Measurements from ENCODE around the gene IRGQ.
"Not testable (repeated sequence)": the region's sequence is repeated elsewhere in the genome, so short reads cannot be mapped to it uniquely, and the experiment has no call there.

Gene IRGQ

GRCh38 chr19:43638214-43638994 lies 42.5 kb upstream of the IRGQ start:
- H3K4me2 ChIP-seq: peak overlapping the region; percentile 95
- TF ChIP-seq Cebpa-rat (IDR thresholded peaks at IDR 0.05): no peak
- H3K4me3 ChIP-seq: peak overlapping the region; percentile 85
- no peak overlapping the region for H3K27ac ChIP-seq
- peak overlapping the region; percentile 92 for H3K9ac ChIP-seq
- H3K27me3 ChIP-seq: peaks cover 3% of the 10 kb centered on the region; the same call in 1 of the 2 replicates
- no peaks in the 10 kb centered on the region for H3K36me3 ChIP-seq
- H3K9me3 ChIP-seq: no peaks in the 10 kb centered on the region
- no peaks in the 10 kb centered on the region for H4K20me1 ChIP-seq
- H3K4me1 ChIP-seq: peaks cover 60% of the 10 kb centered on the region

- peaks cover 3% of the 10 kb centered on the region; the same call in 1 of the 2 replicates for H3K27me3 ChIP-seq
- H3K4me1 ChIP-seq: peaks cover 60% of the 10 kb centered on the region
- H3K4me3 ChIP-seq: 0 out of 2 replicates have a peak overlapping the region, but pooled peaks have one; percentile 38
- no peaks in the 10 kb centered on the region for H4K20me1 ChIP-seq
- H3K9me3 ChIP-seq: no peaks in the 10 kb centered on the region
- 0 out of 2 replicates have a peak, but pooled peaks cover 5% of the 10 kb centered on the region for H3K36me3 ChIP-seq
- no peak for TF ChIP-seq Cebpa-rat (IDR thresholded peaks at IDR 0.05)
- peak overlapping the region; percentile 68 for H3K27ac ChIP-seq
- H3K9ac ChIP-seq: peak overlapping the region; percentile 34; the same call in 1 of the 2 replicates
- peak overlapping the region; percentile 74 for H3K4me2 ChIP-seq
These were observed 40.3 kb upstream of the IRGQ start for GRCh38 chr19:43636121-43636683.

DNA sequence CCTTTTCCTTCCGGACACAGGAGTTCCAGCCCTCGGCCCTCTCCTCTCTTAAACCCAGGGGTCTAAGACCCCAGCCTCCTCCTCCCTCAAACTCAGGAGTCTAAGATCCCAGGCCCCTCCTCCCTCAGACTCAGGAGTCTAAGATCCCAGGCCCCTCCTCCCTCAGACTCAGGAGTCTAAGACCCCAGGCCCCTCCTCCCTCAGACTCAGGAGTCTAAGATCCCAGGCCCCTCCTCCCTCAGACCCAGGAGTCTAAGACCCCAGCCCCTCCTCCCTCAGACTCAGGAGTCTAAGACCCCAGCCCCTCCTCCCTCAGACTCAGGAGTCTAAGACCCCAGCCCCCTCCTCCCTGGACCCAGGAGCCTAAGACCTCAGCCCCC lies 39.6 kb upstream of the IRGQ start:
- peaks cover 58% of the 10 kb centered on the region for H3K4me1 ChIP-seq
- H3K4me2 ChIP-seq: peak overlapping the region; percentile 74
- H3K4me3 ChIP-seq: peak overlapping the region; percentile 38; the same call in 1 of the 2 replicates
- H3K27me3 ChIP-seq, H4K20me1 ChIP-seq, H3K9me3 ChIP-seq, H3K36me3 ChIP-seq: not testable (repeated sequence)
- peak overlapping the region; percentile 70 for H3K9ac ChIP-seq
- H3K27ac ChIP-seq: peak overlapping the region; percentile 79

- Histone ChIP-seq H3K27ac (peak overlapping the region; percentile 79), H3K4me3 (peak overlapping the region; percentile 38; the same call in 1 of the 2 replicates), H3K4me1 (peaks cover 53% of the 10 kb centered on the region), H3K27me3 (no peaks in the 10 kb centered on the region), H3K36me3 (0 out of 2 replicates have a peak, but pooled peaks cover 10% of the 10 kb centered on the region), H3K9ac (peak overlapping the region; percentile 70), H4K20me1 (no peaks in the 10 kb centered on the region), H3K4me2 (peak overlapping the region; percentile 74), H3K9me3 (no peaks in the 10 kb centered on the region)
- no peak for TF ChIP-seq Cebpa-rat (IDR thresholded peaks at IDR 0.05)
These were observed 39.1 kb upstream of the IRGQ start for GRCh38 chr19:43634872-43635560.

- no peak for TF ChIP-seq Cebpa-rat (IDR thresholded peaks at IDR 0.05)
- Histone ChIP-seq H3K27me3 (no peaks in the 10 kb centered on the region), H3K27ac (peak overlapping the region; percentile 79; the same call in 1 of the 2 replicates), H3K4me1 (peaks cover 52% of the 10 kb centered on the region), H3K4me2 (peak overlapping the region; percentile 74), H3K36me3 (0 out of 2 replicates have a peak, but pooled peaks cover 10% of the 10 kb centered on the region), H3K9ac (peak overlapping the region; percentile 70), H3K9me3 (no peaks in the 10 kb centered on the region), H3K4me3 (peak overlapping the region; percentile 38; the same call in 1 of the 2 replicates), H4K20me1 (no peaks in the 10 kb centered on the region)
These were observed 38.6 kb upstream of the IRGQ start for GRCh38 chr19:43634506-43634871.

DNA sequence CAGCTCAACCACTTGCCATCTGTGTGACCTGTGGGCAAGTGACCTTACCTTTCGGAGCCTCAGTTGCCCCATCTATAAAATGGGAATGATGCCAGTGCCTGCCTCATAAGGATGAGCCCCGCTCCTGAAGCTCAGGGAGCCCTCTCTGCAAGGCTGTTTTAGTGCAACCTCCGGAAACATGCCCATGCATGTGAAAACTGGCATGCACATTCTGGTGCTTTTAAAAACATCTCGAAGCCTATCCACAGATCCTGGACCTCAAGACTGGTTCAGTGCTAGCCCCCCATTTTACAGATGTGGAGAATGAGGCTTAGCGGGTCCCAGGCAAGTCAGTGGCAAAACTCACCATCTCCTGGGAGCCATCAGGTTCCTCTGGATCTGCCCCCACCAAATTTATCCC lies 38.1 kb upstream of the IRGQ start:
- no peaks in the 10 kb centered on the region for H3K9me3 ChIP-seq
- H3K4me1 ChIP-seq: peaks cover 50% of the 10 kb centered on the region
- no peak overlapping the region for H3K9ac ChIP-seq
- H3K36me3 ChIP-seq: 0 out of 2 replicates have a peak, but pooled peaks cover 10% of the 10 kb centered on the region
- no peaks in the 10 kb centered on the region for H3K27me3 ChIP-seq
- H3K27ac ChIP-seq: no peak overlapping the region
- 0 out of 2 replicates have a peak overlapping the region, but pooled peaks have one; percentile 74 for H3K4me2 ChIP-seq
- H3K4me3 ChIP-seq: no peak overlapping the region
- TF ChIP-seq Cebpa-rat (IDR thresholded peaks at IDR 0.05): no peak
- H4K20me1 ChIP-seq: no peaks in the 10 kb centered on the region

DNA sequence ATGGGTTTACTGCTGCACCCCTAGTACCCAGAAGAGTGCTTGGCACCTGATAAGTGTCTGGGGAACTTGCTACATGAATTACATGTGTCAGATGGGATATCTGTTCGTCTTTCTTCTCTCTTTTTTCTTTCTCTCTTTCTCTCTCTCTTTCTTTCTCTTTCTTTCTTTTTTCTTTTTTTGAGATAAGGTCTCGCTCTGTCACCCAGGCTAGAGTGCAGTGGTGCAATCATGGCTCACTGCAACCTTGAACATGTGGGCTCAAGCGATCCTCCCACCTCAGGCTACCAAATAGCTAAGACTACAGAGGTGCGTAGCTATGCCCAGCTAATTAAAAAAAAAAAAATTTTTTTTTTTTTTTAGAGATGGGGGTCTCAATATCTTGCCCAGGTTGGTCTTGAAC lies 37.6 kb upstream of the IRGQ start:
- Histone ChIP-seq H3K4me1 (peaks cover 44% of the 10 kb centered on the region), H3K27me3 (no peaks in the 10 kb centered on the region), H3K36me3 (0 out of 2 replicates have a peak, but pooled peaks cover 10% of the 10 kb centered on the region), H4K20me1 (no peaks in the 10 kb centered on the region), H3K4me3 (no peak overlapping the region), H3K27ac (no peak overlapping the region), H3K9me3 (no peaks in the 10 kb centered on the region), H3K9ac (no peak overlapping the region), H3K4me2 (no peak overlapping the region)
- TF ChIP-seq Cebpa-rat (IDR thresholded peaks at IDR 0.05): no peak

DNA sequence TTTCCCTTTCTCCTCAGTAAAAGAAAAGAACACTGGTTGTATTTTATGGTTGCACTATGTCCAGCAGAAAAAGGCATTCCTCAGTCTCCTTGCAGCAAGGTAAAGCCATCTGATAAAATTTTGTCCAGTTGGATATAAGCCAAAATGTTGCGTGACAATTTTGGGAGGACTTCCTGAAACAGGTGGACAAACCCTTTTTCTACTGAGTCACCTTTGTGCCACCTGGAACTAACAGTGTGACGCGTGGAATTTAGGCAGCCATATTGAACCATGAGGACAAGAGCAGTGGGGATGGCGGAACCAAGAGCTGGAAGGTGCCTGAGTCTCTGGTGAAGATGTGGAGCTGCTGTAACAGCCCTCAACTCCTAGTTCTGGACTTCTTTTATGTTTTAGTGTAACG lies 35.6 kb upstream of the IRGQ start:
- Histone ChIP-seq H3K36me3 (peaks cover 20% of the 10 kb centered on the region), H3K9ac (no peak overlapping the region), H3K9me3 (no peaks in the 10 kb centered on the region), H3K27me3 (no peaks in the 10 kb centered on the region), H3K27ac (no peak overlapping the region), H3K4me1 (peaks cover 34% of the 10 kb centered on the region), H4K20me1 (no peaks in the 10 kb centered on the region), H3K4me3 (no peak overlapping the region), H3K4me2 (no peak overlapping the region)
- TF ChIP-seq Cebpa-rat (IDR thresholded peaks at IDR 0.05): no peak

DNA sequence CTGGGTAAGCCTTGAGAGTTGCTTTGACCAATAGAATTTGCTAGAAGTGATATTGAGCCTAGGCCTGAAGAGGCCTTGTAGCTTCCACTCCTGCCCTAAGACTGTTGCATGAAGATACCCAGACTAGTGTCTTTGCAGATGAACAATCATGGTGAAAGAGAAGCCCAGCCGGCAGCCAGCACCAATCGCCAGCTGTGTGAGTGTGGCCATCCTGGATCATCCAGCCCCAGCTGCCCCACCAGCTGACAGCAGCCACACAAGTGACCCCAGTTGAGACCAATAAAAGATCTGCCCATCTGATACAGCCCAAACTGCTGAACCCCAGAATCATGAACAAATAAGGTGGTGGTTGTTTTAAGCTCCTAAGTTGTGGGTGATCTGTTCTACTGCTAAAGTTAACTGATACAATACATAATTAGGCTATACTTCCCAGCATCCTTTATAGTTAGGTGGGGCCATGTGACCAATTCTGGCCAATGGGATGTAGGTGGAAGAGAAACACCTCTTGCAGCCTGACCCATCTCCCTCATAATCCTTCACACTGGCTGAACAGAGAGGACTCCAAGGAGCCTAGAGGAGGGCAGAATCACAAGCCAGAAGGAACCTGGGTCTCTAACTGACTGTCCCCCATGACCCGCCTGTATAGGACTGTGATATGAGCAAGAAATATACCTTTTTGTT lies 32.9 kb upstream of the IRGQ start:
- no peak for TF ChIP-seq Cebpa-rat (IDR thresholded peaks at IDR 0.05)
- H3K9ac ChIP-seq: no peak overlapping the region

More for the DNA sequence above, 32.9 kb upstream of the IRGQ start:
- H3K4me3 ChIP-seq: no peak overlapping the region
- no peaks in the 10 kb centered on the region for H4K20me1 ChIP-seq
- H3K27ac ChIP-seq: no peak overlapping the region
- no peak overlapping the region for H3K4me2 ChIP-seq
- H3K9me3 ChIP-seq: no peaks in the 10 kb centered on the region
- H3K27me3 ChIP-seq: no peaks in the 10 kb centered on the region
- peaks cover 45% of the 10 kb centered on the region for H3K36me3 ChIP-seq
- H3K4me1 ChIP-seq: 0 out of 2 replicates have a peak, but pooled peaks cover 9% of the 10 kb centered on the region
